Activated CD4-positive, alpha-beta T cell treated with anti-CD3 and anti-CD28 coated beads, Interleukin-2, amount 50 U/mL, for 24 hours (primary cell): ENCODE measurements around the gene NAA15.
"Not testable (repeated sequence)": the region's sequence is repeated elsewhere in the genome, so short reads cannot be mapped to it uniquely, and the experiment has no call there.

ENCODE experiments used
- DNase-seq, 2 donors: peaks; one replicate each; pipeline ENCODE4 v3.0.0-alpha.2; 2020; ENCODE audit warnings: low read depth in 1 of 2, low spot score in 1 of 2

Gene NAA15

GRCh38 chr4:139301113-139301820 is at the start of gene NAA15:
Gene NAA15 (plus strand): TSS chr4:139301505. CDS start chr4:139301778, 273 bp downstream.
- DNase-seq, result peak; percentile 93 to 98

- DNase-seq, result no peak
These were observed 48.3 kb upstream of the NAA15 start for GRCh38 chr4:139253046-139253445.

DNA sequence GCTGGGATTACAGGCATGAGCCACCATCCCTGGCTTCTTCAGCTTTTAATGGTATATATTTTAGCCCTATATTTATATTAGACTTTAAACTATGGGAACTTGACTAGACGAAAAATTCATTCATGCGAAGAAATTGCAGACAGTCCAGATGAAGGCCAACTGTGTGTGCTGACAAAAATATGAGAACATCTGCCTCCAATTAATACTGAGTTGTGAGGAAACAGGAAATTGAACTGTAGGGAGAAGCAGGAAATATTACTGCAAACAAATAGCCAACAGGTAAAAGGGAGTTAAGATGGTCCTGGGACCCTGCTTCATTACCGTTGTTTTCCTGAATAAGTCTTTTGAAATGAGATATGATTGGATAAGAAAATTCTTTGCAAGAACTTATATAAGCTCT is 47.6 kb upstream of the NAA15 start:
- DNase-seq, result no peak

- not testable (repeated sequence) for DNase-seq
These were observed 45.7 kb upstream of the NAA15 start for GRCh38 chr4:139255581-139255980.

DNA sequence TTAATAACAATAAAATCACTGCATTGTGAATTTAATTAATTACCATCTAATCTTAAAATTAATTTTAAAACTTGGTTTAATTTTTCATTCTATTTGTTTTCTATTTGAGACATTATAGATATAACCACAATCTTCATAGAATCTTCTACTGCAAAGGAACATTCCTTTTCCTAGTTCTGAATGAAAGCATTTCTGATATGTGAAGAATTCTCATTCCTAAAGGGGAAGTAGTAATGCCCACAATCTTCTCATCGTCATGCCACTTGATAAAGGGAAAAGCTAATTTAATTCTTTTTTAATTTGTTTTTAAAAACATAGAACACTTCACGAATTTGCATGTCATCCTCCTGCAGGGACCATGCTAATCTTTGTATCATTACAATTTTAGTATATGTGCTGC is 45.0 kb upstream of the NAA15 start:
- DNase-seq, result no peak

DNA sequence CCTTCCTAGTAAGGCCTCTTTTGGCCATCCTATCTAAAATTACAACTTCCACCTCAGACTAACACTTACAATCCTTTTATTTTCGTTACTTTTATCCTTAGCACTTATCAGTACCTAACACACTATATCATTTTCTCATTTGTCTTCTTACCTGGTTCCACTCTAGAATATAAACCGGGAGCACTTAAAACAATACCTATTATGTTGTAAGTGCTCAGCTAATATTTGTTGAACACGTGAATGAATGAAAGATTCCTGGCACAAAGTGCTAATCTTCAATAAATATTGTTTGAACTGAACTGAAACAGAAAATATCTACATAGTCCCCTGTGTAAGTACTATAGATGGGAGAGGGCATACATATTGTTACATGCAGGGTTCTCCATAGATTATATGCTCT is 35.7 kb upstream of the NAA15 start:
- DNase-seq, result no peak

DNA sequence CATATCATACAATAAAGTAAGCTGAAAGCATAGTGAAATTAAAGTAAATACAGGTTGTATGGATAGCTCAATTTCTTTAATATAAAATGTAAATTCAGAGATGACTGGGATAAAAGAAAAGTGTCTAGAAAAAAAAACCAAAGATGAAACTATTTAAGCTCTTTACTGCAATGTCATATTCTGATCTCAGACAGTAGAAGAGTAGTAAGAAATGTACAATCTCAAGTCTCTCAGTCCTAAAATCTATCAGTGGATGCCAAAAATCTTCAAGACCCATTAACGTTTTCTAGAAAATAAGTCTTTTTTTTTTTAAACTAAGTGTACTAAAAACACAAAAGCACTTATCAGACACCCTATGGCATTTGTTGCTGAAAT is 35.1 kb upstream of the NAA15 start:
- DNase-seq, result no peak

- DNase-seq, result peak; percentile 45 to 70
These were observed 34.6 kb upstream of the NAA15 start for GRCh38 chr4:139266583-139267257.

GRCh38 chr4:139267301-139267700 is 34.0 kb upstream of the NAA15 start:
- no peak for DNase-seq

GRCh38 chr4:139273835-139274234 is 27.5 kb upstream of the NAA15 start:
- DNase-seq, result no peak

DNA sequence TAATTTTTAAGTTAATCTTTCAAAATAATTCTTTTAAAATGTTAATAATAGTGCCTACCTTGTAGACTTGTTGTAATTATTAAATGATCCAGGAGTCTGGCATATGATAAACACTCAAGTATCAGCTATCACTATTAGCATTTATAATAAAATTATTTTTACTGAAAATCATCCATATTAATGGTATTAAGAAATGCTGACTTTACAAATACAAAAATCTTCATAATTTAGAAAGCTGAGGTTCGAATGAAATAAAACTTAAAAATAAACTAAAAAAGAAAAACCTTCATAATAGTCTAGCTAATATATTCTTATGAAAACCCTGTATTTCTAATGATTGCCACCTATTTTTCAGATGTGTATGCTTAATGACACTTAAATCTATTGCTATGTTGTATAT is 26.5 kb upstream of the NAA15 start:
- DNase-seq, result no peak

DNA sequence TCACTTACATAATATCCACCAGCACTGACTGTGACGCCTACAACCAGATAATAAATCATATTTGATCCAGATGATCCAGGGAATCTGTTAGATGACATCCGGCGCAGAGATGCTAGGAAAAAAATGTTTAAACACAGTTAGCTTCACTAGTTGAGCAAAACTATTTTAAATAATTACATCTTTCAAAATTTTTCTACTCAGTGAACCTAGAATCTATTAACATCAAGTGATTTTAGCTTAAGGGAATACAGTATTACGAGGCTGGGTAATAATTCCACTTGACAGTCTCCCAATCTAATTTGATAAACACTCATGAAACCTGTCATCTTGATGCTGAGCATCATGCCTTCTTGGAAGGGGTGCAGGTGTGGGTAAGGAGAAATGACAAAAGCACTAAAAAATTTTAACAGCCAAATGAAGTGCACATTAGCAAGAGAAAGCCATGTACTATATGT is 26.0 kb upstream of the NAA15 start:
- DNase-seq, result no peak

DNA sequence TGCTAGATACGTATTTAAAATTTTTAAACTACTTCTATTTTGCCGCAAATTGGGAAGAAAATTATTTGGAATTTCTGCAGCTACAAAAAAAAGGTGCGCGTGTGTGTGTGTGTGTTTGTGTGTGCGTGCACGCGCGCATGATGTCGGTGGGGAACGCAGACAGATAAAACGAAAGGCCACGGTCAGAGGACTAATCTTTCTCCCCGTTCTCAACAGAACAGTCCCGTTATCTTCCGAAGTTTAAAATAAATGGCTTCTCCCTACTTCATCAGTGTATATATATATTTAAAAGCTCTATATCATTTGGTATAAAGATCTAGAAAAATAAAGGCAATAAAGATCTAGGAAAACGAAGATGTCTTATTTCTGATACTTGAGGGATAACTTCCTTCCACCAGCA is 22.8 kb upstream of the NAA15 start:
- no peak for DNase-seq

DNA sequence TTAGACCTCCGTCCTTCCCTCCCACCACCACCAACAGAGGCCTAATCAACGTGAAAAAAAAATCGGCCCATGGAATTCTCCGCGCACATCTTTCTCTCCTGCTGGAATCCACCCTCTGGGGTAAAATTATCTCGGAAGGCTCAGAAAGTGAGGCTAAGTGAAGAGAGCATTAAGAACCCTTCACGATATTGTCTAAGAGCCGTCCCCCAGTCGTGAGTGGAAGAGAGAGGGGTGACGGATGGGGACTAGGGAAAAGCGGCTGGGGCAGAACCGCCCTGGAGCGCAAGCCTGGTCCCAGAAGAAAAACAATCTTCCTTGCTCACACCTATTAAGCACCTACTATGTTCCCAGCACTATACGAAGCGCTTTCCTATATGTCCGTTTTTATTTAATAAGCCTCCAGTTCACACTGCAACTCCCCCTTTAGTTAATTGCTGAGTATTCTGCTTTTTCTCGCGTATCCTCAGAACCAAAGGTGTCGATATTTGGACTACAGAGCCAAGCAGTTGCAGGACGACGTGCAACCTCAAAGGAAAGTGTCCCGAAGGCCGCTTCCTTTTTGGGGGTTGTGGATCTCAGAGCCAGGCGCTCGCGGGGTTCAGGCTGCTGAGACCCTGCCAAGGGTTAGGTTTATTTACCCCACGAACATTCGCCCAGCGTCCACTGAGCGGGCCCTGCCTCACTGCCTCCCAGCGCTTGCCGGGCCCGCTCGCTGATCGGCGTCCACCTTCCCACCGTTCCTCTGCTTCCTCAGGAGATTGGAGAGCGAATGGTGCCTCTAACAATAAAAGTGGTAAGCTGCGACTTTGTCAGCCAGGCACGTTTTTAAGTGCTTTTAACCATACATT is 22.2 kb upstream of the NAA15 start:
- DNase-seq, result no peak

GRCh38 chr4:139279760-139280620 is 21.3 kb upstream of the NAA15 start, which contains the start of gene MGARP:
Gene MGARP (minus strand): TSS chr4:139280225. CDS start chr4:139280158, 67 bp downstream.
- DNase-seq, result no peak

DNA sequence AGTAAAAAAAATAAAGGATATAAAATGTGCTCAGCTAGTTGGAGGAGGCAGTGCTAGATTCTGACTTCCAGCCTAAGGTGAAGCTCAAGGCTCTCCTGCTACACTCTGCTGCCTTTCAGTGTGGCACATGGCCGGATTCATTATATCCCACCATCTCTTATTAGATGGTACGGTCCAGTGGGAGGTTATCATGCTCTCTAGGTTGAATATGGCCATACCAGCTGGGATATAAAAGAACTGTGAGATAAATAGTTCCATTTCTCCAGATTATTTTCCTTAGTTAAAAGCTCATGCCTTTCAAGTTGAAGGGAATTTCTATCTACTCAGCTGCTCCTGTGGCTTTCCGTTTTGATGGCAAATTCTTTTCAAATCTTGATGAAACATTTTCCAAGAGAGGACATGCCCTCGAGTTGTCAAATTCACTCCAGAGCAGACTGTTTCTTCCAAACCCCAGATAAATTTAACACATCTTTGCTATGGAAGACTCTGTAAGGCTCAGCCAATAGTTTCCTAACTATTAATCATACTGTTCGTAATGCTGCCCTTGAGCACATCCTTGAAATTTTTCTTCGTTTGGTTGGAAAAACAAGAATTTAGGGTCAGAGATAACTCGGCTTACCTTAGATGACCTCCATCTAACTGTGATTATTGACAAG is 19.1 kb upstream of the NAA15 start:
- no peak for DNase-seq

DNA sequence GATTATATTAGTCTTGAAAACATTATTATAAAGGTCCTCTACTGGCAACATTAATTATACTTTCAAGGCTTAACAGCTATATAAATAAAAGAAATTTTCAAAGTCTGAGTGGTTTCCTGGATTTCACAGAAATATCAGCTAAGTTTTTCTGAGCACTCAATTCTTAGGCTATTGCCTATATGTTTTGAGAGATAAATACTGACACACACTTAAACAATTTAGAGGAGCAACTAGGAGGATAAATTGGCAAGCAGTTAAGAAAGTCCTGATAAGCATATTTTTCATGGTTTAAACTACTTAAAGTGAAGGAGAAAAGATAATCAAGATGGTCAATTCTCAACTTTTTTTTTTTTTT is 18.6 kb upstream of the NAA15 start:
- DNase-seq, result no peak

- DNase-seq, result no peak
These were observed 15.1 kb upstream of the NAA15 start for GRCh38 chr4:139286186-139286698.

GRCh38 chr4:139295206-139295941 is 5.9 kb upstream of the NAA15 start:
- peak; percentile 95 to 97 for DNase-seq

DNA sequence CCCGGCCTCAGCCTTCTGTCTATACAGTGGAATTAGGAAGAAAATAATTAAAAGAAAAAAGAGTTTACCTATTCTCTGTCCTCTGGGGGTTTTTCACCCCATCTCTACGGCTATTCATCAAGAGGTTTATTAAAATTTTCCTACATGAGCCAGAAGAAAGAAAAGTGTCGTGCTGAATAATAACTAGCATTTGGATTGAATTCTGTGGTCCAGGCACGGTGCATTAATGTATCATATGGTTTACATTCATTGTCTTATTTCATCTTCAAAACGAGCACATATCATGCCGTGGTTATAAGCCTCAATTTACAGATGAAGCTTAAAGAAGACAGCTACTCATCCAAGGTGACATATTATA is 5.4 kb upstream of the NAA15 start:
- no peak for DNase-seq
